HCT116 (cell line): Measurements from ENCODE around the gene TNIK. TPM values are rescaled to one million over a fixed set of nuclear protein-coding genes. Genes with fewer than 3 reads are reported as not detected.
"Not testable (repeated sequence)": the region's sequence is repeated elsewhere in the genome, so short reads cannot be mapped to it uniquely, and the experiment has no call there.

ENCODE experiments used
- ATAC-seq: fragments of 200-7000 bp; cut with Tn5 transposase; 2 replicates; pipeline ENCODE4 v1.9.1; 2020; ENCODE audit warnings: mild to moderate bottlenecking, moderate library complexity
- BruUV-seq: library from RNA; stranded (reverse); fragments of 400-500 nt; replicated peaks from 2 replicates; lab custom pipeline; 2021; lab: Mats Ljungman, UMichigan
- CTCF ChIA-PET: fragments of 300-600 bp; sonication (Branson Sonifier 250); formaldehyde crosslinking; loops from one replicate; lab custom pipeline; 2021; ENCODE audit warnings: antibody characterized with exemption; lab: Charles Lee
- POLR2A ChIA-PET: fragments of 300-600, 350-600 bp; sonication (Branson Sonifier 250); formaldehyde crosslinking; loops from one replicate; lab custom pipeline; 2021; ENCODE audit warnings: antibody characterized with exemption; lab: Charles Lee
- RAD21 ChIA-PET, 2 experiments: fragments of 300-600 bp; sonication (Branson Sonifier 250); formaldehyde crosslinking; loops; one replicate each; lab custom pipeline; 2023; ENCODE audit warnings: low total read pairs in 2 of 2; ENCODE audit not compliant: uncharacterized antibody in 2 of 2, unreplicated experiment in 2 of 2, low non-redundant PET in 1 of 2; lab: Charles Lee
- DNase-seq: peaks from one replicate; pipeline ENCODE4 v3.0.0-alpha.2; 2010; ENCODE audit warnings: low read depth, low spot score
- H2AFZ ChIP-seq: fragments of 200-600 bp; shearing (Covaris generic), sonication (generic); 2 replicates; pipeline ENCODE4 v1.6.1; 2017; ENCODE audit warnings: low read depth, mixed run types, mixed read lengths, antibody characterized with exemption, low read length; ENCODE audit not compliant: poor library complexity, severe bottlenecking
- H3K27ac ChIP-seq: 2 replicates; pipeline ENCODE4 v1.5.1; 2012; ENCODE audit warnings: low read depth, low read length
- H3K27me3 ChIP-seq: fragments of 200-600 bp; sonication (generic); 2 replicates; pipeline ENCODE4 v1.6.1; 2016; ENCODE audit warnings: mixed run types, low read length, mixed read lengths; ENCODE audit not compliant: insufficient read depth
- H3K36me3 ChIP-seq, 2 experiments: fragments of 200-500 bp in 1 of 2; fragments of 200-600 bp in 1 of 2; sonication (Bioruptor generic) in 1 of 2; sonication (generic) in 1 of 2; 2 replicates each; pipeline versions ENCODE4 v1.5.1 to v1.6.1; 2014 to 2016; ENCODE audit warnings: low read length in 2 of 2, inconsistent platforms in 1 of 2, mixed read lengths in 1 of 2, mixed run types in 1 of 2; ENCODE audit not compliant: insufficient read depth in 2 of 2, control insufficient read depth in 1 of 2
- H3K4me1 ChIP-seq, 2 experiments: fragments of 200-600 bp in 1 of 2; sonication (generic) in 1 of 2; 2 replicates each; pipeline versions ENCODE4 v1.5.1 to v1.6.1; 2012 to 2017; ENCODE audit warnings: low read length in 2 of 2, inconsistent platforms in 1 of 2, mild to moderate bottlenecking in 1 of 2, mixed read lengths in 1 of 2, mixed run types in 1 of 2, moderate library complexity in 1 of 2; ENCODE audit not compliant: insufficient read depth in 2 of 2, control insufficient read depth in 1 of 2
- H3K4me2 ChIP-seq: fragments of 200-600 bp; sonication (generic); 2 replicates; pipeline ENCODE4 v1.6.1; 2017; ENCODE audit warnings: mixed run types, low read length, mixed read lengths
- H3K4me3 ChIP-seq, 2 experiments: fragments of 200-600 bp in 1 of 2; sonication (generic) in 1 of 2; replicated peaks in 1 of 2; 2 replicates each; pipeline ENCODE4 v1.5.1; 2011 to 2016; ENCODE audit warnings: low read length in 2 of 2, control low read depth in 1 of 2, low read depth in 1 of 2, mild to moderate bottlenecking in 1 of 2, mixed read lengths in 1 of 2, mixed run types in 1 of 2
- H3K79me2 ChIP-seq: fragments of 200-600 bp; sonication (generic); 2 replicates; pipeline ENCODE4 v1.6.1; 2017; ENCODE audit warnings: mild to moderate bottlenecking, mixed run types, low read length, moderate library complexity, mixed read lengths; ENCODE audit not compliant: insufficient read depth
- H3K9ac ChIP-seq: fragments of 200-600 bp; sonication (generic); 2 replicates; pipeline ENCODE4 v1.6.1; 2016; ENCODE audit warnings: low read length, mixed read lengths
- H3K9me2 ChIP-seq: fragments of 200-600 bp; sonication (generic), shearing (Covaris generic); 2 replicates; pipeline ENCODE4 v1.6.1; 2017; ENCODE audit warnings: mixed run types, mild to moderate bottlenecking, moderate library complexity; ENCODE audit not compliant: insufficient read depth
- H3K9me3 ChIP-seq, 2 experiments: fragments of 200-500 bp in 1 of 2; fragments of 200-600 bp in 1 of 2; sonication (Bioruptor generic) in 1 of 2; sonication (generic) in 1 of 2; 2 replicates each; pipeline ENCODE4 v1.6.1; 2014 to 2017; ENCODE audit warnings: low read length in 2 of 2, mixed read lengths in 2 of 2, inconsistent platforms in 1 of 2, low read depth in 1 of 2, mild to moderate bottlenecking in 1 of 2, mixed run types in 1 of 2, moderate library complexity in 1 of 2; ENCODE audit not compliant: control insufficient read depth in 1 of 2, insufficient read depth in 1 of 2
- H4K20me1 ChIP-seq: fragments of 200-600 bp; sonication (generic), shearing (Covaris generic); 2 replicates; pipeline ENCODE4 v1.6.1; 2017; ENCODE audit warnings: mixed run types, mild to moderate bottlenecking, moderate library complexity; ENCODE audit not compliant: insufficient read depth
- CBX3 ChIP-seq: IDR thresholded peaks from 2 replicates; pipeline ENCODE4 v1.6.1; 2012; ENCODE audit warnings: low read depth
- EGR1 ChIP-seq: IDR thresholded peaks from 2 replicates; pipeline ENCODE4 v1.6.1; 2012; ENCODE audit warnings: low read depth
- ELF1 ChIP-seq: IDR thresholded peaks from 2 replicates; pipeline ENCODE4 v1.6.1; 2012; ENCODE audit warnings: low read depth, borderline replicate concordance
- EZH2phosphoT487 ChIP-seq: fragments of 200-600 bp; IDR thresholded peaks from 2 replicates; pipeline ENCODE4 v1.6.1; 2018; ENCODE audit warnings: antibody characterized with exemption, borderline replicate concordance
- FOSL1 ChIP-seq: IDR thresholded peaks from 2 replicates; pipeline ENCODE4 v1.6.1; 2012; ENCODE audit warnings: low read depth
- RAD21 ChIP-seq: IDR thresholded peaks from 2 replicates; pipeline ENCODE4 v1.6.1; 2012; ENCODE audit warnings: low read depth, mild to moderate bottlenecking
- SP1 ChIP-seq: IDR thresholded peaks from 2 replicates; pipeline ENCODE4 v1.6.1; 2012; ENCODE audit warnings: low read depth
- ZFX ChIP-seq: fragments of 450-650 bp; IDR thresholded peaks from 2 replicates; pipeline ENCODE4 v1.6.1; 2017
- ZNF274 ChIP-seq: fragments of 200-500 bp; sonication (Bioruptor generic); IDR thresholded peaks from 2 replicates; pipeline ENCODE4 v1.6.1; 2014; ENCODE audit warnings: mild to moderate bottlenecking, low read depth, low read length, inconsistent platforms
- intact Hi-C: fragments of 100-400 bp; cut with micrococcal nuclease; formaldehyde crosslinking; loops from 2 replicates; pipeline ENCODE4 v1.10.0; 2022
- total RNA-seq: library from RNA; stranded (reverse); gene quantifications from one replicate; pipeline ENCODE4 v1.2.1, GENCODE V29; 2021; ENCODE audit not compliant: unreplicated experiment
- TF ChIP-seq, protein P1 (sequence below), 3 experiments: fragments of 200-600 bp in 1 of 3; sonication (generic) in 1 of 3; IDR thresholded peaks in 2 of 3; conservative IDR thresholded peaks in 1 of 3; 2 replicates each; pipeline ENCODE4 v1.5.1; 2012 to 2017; ENCODE audit warnings: low read depth in 2 of 3, low read length in 2 of 3, antibody characterized with exemption in 1 of 3, borderline replicate concordance in 1 of 3, control low read depth in 1 of 3, mild to moderate bottlenecking in 1 of 3, mixed read lengths in 1 of 3, mixed run types in 1 of 3, moderate library complexity in 1 of 3; ENCODE audit not compliant: insufficient read depth in 1 of 3
- TF ChIP-seq, protein P2 (sequence below): IDR thresholded peaks from 2 replicates; pipeline ENCODE4 v1.6.1; 2011; ENCODE audit warnings: mild to moderate bottlenecking, low read length, moderate library complexity; ENCODE audit not compliant: insufficient replicate concordance; ENCODE audit errors: extremely low read depth
- TF ChIP-seq, protein P3 (sequence below): IDR thresholded peaks from 2 replicates; pipeline ENCODE4 v1.6.1; 2012

Gene TNIK
- total RNA-seq, 1 experiment from 2014 or later = 24.1 TPM

DNA sequence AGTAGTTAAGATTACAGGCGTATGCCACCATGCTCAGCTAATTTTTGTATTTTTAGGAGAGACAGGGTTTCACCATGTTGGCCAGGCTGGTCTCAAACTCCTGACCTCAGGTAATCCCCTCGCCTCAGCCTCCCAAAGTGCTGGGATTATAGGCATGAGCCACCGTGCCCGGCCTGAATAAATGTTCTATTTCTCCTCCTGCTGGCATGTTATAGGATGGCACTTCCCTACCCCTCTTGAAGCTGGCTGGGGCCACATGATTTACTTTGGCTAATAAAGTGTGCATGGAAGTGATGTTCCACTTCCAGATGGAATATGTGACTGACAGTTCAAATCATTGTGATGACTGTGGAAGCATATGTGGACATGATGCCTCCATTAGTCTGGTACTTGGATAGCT is 77.9 kb downstream of the TNIK start:
- H4K20me1 ChIP-seq, H3K9me2 ChIP-seq, H2AFZ ChIP-seq, intact Hi-C loops, H3K79me2 ChIP-seq, H3K4me1 ChIP-seq, POLR2A ChIA-PET, H3K36me3 ChIP-seq, H3K27ac ChIP-seq, H3K4me3 ChIP-seq, BruUV-seq, H3K27me3 ChIP-seq, H3K9me3 ChIP-seq, DNase-seq, H3K4me2 ChIP-seq, H3K9ac ChIP-seq: not testable (repeated sequence)
- ChIA-PET RAD21 (interaction anchor here in 1 of 2 experiments (0.6 to 1.5 kb wide), 2 partner anchors 184 to 333 kb away, joined by 3 to 4 read pairs; no protein-coding TSS in a partner anchor), CTCF (interaction anchor here (0.7 to 1.3 kb wide), 2 partner anchors 10 to 53 kb away, joined by 3 to 5 read pairs; no protein-coding TSS in a partner anchor)
- TF ChIP-seq, protein P1, sequence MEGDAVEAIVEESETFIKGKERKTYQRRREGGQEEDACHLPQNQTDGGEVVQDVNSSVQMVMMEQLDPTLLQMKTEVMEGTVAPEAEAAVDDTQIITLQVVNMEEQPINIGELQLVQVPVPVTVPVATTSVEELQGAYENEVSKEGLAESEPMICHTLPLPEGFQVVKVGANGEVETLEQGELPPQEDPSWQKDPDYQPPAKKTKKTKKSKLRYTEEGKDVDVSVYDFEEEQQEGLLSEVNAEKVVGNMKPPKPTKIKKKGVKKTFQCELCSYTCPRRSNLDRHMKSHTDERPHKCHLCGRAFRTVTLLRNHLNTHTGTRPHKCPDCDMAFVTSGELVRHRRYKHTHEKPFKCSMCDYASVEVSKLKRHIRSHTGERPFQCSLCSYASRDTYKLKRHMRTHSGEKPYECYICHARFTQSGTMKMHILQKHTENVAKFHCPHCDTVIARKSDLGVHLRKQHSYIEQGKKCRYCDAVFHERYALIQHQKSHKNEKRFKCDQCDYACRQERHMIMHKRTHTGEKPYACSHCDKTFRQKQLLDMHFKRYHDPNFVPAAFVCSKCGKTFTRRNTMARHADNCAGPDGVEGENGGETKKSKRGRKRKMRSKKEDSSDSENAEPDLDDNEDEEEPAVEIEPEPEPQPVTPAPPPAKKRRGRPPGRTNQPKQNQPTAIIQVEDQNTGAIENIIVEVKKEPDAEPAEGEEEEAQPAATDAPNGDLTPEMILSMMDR (IDR thresholded peaks at IDR 0.05 in 2 of 3, conservative IDR thresholded peaks at IDR 0.05 in 1 of 3; ENCODE audit: borderline replicate concordance in 1 of 3, insufficient read depth in 1 of 3, low read depth in 2 of 3, low read length in 2 of 3) = peak in 2 of 3 experiments; percentile 10 to 23; a peak in 1 of 6 replicates
- TF ChIP-seq RAD21 = peak; percentile 47
- peak; percentile 72 for ATAC-seq

DNA sequence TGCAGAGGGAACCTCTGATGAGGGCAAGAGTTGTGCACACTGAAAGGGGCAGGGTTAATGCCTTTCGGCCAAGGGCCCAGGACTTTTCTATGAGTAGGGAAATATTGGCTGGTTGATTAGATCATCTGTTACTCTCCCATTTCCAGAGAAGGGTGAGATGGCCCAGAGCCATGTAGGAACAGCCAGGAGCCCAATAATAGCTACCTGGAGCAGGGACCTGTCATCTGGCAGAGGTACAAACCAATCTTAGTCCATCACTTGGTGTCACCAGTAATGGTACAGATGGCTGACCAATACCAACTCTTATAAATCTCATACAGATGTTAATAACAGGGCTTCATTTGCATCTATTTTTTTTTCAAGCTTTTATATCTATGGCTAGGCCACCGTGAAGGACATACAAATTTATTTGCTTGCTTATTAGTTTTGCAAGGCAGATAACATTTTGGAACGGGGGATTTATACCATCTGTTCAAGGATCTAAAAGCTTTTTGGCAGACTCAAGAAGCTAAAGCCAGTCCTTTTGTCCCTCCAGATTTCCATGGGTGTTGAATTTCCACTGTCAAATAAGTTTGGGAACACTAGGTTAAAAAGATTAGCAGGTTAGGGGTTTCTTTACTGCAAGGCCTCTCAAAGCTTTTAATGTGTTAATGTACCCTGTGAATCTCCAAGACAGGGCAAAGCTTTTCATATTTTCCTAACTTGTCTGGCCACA is 79.3 kb downstream of the TNIK start:
- Histone ChIP-seq H3K9me3 (no peaks in the 10 kb centered on the region), H3K9me2 (0 out of 2 replicates have a peak, but pooled peaks cover 3% of the 10 kb centered on the region), H3K36me3 (no peaks in the 10 kb centered on the region), H3K4me1 (peaks cover 4 to 10% of the 10 kb centered on the region in 2 experiments; a peak in 1 of 4 replicates), H4K20me1 (no peaks in the 10 kb centered on the region), H2AFZ (no peak overlapping the region), H3K4me2 (no peak overlapping the region), H3K9ac (no peak overlapping the region), H3K27me3 (no peaks in the 10 kb centered on the region), H3K4me3 (no peak overlapping the region), H3K79me2 (no peaks in the 10 kb centered on the region), H3K27ac (no peak overlapping the region)
- POLR2A ChIA-PET = interaction anchor here (0.7 kb wide), 1 partner anchor 9 kb away, joined by 3 read pairs; no protein-coding TSS in a partner anchor
- intact Hi-C loops = no loop called here
- no peak for ATAC-seq
- RAD21 ChIA-PET = interaction anchor here in 1 of 2 experiments (0.6 kb wide), 1 partner anchor 71 kb away, joined by 3 read pairs; no protein-coding TSS in a partner anchor
- DNase-seq = no peak
- CTCF ChIA-PET = interaction anchor here (1.1 to 1.2 kb wide), 2 partner anchors 52 to 193 kb away, joined by 3 read pairs; no protein-coding TSS in a partner anchor
- BruUV-seq = no TSS peak
- TF ChIP-seq CBX3 = no peak
- no peak for TF ChIP-seq ELF1
- TF ChIP-seq SP1 = no peak
- TF ChIP-seq, protein P2, sequence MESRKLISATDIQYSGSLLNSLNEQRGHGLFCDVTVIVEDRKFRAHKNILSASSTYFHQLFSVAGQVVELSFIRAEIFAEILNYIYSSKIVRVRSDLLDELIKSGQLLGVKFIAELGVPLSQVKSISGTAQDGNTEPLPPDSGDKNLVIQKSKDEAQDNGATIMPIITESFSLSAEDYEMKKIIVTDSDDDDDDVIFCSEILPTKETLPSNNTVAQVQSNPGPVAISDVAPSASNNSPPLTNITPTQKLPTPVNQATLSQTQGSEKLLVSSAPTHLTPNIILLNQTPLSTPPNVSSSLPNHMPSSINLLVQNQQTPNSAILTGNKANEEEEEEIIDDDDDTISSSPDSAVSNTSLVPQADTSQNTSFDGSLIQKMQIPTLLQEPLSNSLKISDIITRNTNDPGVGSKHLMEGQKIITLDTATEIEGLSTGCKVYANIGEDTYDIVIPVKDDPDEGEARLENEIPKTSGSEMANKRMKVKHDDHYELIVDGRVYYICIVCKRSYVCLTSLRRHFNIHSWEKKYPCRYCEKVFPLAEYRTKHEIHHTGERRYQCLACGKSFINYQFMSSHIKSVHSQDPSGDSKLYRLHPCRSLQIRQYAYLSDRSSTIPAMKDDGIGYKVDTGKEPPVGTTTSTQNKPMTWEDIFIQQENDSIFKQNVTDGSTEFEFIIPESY = no peak
- TF ChIP-seq EZH2phosphoT487 = no peak
- TF ChIP-seq FOSL1 = no peak
- no peak for TF ChIP-seq ZFX
- TF ChIP-seq, protein P3, sequence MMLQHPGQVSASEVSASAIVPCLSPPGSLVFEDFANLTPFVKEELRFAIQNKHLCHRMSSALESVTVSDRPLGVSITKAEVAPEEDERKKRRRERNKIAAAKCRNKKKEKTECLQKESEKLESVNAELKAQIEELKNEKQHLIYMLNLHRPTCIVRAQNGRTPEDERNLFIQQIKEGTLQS = no peak
- TF ChIP-seq ZNF274 = no peak
- TF ChIP-seq EGR1 = no peak
